Left forelimb (tissue), 1 donor: ENCODE results near the gene OR10Z1.

Experiments used
- DNase-seq: peaks from one replicate; pipeline ENCODE4 v3.0.0-alpha.2; 2018; ENCODE audit warnings: low spot score

OR10Z1 gene, protein sequence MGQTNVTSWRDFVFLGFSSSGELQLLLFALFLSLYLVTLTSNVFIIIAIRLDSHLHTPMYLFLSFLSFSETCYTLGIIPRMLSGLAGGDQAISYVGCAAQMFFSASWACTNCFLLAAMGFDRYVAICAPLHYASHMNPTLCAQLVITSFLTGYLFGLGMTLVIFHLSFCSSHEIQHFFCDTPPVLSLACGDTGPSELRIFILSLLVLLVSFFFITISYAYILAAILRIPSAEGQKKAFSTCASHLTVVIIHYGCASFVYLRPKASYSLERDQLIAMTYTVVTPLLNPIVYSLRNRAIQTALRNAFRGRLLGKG

DNA sequence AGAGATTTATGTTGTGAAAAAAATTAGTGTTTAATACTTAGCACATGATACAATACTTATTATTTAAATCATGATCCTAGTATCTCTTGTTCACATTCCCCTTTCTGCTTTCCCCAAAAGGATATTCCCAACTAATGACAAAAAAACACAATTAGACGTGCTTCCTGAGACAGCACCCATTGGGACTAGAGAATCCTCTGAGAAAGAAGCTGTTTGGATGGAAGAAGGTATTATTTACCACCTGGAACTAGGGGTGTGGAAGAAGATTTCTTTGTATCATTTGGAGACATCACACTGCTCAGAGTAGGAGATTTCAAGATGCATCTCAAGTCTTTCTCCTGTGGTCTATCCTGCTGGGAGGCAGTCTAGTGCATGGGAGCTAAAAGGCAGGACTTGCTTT lies at the start of gene OR10Z1:
TSS of gene OR10Z1 (plus strand) at position 301 of the 400 bp plus-strand sequence. CDS start 1,171 bp downstream, outside the sequence.
- DNase-seq = no peak

DNA sequence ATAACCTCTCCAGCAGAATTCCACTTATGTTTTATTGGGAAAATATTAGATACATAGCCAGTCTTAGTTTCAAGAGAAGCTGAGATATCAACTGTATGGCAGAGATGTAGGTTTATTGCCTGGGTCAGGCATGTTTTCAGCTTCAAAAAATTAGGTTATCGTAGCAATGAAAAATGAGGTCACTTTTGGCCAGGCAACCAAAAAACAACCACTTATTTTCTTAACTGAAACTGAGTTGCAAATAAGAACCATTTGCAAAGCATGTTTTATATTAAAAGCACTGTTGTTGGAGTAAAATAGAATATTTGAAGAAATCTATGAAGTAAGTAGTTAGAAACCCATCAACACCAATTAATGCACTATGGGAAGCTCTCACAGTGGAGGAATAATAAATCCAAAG lies 45.4 kb upstream of the OR10Z1 start:
- DNase-seq = no peak

DNA sequence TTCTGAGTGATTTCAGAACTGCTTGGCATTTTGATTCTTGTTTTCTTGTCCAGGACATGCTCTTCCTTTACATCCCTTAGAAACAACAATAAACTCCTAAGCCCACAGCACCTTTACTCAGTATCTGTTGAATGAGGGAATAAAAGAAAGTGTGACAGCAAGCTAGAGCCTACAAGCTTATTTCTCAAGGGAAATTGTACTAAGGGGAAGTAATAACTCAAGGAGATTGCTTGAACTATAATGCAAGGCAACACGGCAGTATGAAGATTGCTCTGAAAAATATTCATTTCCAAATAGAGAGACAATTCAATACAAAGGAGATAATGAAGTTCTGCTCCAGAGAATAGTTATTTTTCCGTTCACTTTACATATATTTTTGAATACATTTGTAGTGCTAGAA lies 41.2 kb upstream of the OR10Z1 start:
- DNase-seq = no peak

DNA sequence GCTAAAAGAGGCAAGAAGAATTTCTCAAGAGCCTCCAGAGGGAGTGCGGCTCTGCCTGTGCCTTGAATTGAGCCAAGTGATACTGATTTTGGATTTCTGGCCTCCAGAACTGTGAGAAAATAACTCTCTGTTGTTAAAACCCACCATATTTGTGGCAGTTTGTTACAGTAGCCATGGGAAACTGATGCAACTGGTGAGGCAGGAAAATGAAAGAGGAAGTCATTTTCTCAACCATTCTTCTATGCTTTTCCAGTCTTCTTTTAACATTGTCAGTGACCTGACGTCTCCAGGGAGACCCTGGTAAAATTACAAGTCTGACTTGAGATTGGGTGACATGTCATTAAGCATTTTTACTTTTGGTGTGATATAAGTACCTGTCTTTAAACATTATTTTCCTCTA lies 40.5 kb upstream of the OR10Z1 start:
- no peak for DNase-seq

DNA sequence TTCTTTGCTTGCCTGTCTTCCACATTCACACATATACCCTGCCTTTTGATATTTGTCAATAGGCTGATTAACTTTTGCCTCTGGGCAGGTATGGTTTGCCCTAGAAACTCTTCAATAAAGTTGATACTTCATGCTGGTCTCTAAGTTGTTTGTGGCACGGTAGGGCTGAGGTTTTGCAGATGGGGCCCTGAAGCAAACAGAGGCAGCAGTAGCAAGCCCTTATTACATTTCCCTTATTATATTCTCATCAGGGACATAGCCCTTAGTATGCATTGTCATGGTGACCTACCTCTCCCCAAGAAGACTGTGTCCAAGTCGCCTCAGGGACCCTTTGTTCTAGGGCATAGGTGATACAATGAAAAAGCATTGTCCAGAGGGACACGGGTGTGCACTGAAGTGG lies 34.6 kb upstream of the OR10Z1 start, which contains the start of gene OR6P1:
TSS of gene OR6P1 (minus strand) at position 101 of the 400 bp plus-strand sequence. CDS start 6,976 bp downstream, outside the sequence.
- DNase-seq = no peak

DNA sequence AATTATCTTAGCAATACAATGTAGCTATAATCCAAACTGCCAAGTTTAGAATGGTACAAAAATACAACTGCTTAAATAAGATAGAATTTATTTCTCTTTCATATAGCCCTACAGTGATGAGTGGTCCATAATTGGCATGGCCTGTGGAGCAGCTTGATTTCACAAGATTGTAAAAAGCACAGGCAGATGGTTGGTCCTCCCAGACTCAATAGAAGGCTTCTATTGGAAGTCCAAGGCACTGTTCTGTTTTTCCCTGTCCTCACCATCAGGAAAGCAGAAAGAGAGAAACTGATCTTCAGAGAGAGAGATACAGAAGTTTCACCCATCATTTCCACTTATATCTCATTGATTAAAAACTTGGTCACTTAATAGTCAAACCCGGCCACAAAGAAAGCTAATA lies 32.8 kb upstream of the OR10Z1 start:
- no peak for DNase-seq

DNA sequence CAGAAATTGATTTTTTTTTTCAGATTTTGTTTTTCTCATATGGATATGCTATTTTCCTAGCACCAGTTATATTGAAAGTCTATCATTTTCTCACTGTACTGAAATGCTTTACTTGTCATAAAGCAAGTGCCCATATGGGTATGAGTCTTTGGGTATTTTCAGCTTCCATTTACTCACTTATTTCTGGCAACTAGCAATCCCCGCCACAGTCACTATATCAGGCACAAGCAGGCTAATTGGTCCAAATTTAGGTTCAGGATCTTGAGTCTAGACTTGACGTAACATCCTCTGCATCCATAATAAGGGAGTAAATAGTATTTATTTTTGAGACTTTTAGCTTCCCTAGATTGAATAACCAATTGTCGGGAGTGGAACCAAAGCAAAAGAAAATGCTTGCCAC lies 27.5 kb upstream of the OR10Z1 start:
- no peak for DNase-seq

DNA sequence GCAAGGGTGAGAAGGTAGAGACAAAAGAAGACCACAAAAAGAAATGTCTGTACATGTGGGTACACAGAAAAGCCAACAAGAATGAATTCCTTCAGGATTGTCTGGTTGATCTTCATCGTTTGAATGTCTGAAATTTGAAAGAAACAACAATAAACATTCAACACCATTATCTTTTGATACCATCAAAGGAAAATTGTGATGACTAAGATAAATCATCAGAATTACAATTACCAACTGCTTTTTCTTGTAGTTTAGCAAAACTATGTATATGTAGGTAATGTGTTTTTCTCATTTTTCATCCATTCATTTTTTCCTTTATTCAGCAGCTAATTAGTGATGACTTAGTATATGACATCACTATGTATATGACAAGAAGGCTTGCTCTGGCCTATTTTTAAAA lies 25.3 kb upstream of the OR10Z1 start, which contains the start of gene OR10X1:
TSS of gene OR10X1 (minus strand) at position 167 of the 400 bp plus-strand sequence. CDS start at position 167, 0 bp downstream.
- DNase-seq = no peak

DNA sequence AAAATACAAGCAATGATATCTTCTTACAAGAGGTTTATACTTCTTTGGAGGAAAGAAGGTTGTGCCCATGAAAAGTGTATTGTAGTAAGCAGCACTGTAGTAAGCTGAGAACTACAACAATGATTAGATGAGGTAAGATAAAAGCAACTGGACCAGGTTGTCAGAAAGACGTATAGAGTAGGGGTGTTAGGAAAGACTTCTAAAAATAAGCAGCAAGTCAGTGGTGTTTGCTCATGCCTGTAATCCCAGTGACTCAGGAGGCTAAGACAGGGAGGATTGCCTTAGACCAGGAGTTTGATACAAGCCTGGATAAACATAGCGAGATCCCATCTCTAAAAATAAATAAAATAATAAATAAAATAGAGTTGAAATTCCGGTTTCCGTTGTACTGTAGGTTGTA lies 21.1 kb upstream of the OR10Z1 start:
- no peak for DNase-seq

DNA sequence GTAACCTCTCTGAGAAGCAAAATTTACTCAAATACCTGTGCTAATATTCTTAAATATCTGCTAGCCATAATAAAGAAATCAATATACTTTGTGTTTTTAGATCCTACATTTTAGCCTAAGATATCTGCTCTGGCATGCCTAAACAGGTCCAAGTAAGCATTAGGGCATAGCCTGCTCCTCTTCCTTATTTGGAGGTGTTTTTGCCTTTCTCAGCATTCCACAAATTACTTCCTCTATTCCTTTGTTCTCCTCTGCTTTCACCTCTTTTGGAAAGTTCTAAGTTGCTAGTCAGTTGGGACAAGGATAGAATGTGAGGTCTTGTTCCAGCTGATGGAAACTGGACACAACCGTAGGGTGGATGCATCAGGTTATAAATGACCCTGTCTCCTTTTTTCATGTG lies 18.1 kb upstream of the OR10Z1 start:
- DNase-seq = no peak

DNA sequence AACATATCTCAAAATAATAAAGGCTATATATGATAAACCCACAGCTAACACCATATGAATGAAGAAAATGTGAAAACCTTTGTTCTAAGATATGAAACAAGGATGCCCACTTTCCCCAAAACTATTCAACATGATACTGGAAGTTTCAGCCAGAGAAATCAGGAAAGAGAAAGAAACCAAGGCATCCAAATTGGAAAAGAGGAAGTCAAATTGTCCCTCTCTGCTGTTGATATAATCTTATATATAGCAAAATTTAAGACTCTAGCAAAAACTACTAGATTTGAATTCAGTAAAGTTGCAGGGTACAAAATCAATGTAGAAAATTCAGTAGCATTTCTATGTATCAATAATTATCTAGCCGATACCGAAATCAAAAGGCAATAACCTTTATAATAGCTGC lies 4.3 kb upstream of the OR10Z1 start:
- no peak for DNase-seq

DNA sequence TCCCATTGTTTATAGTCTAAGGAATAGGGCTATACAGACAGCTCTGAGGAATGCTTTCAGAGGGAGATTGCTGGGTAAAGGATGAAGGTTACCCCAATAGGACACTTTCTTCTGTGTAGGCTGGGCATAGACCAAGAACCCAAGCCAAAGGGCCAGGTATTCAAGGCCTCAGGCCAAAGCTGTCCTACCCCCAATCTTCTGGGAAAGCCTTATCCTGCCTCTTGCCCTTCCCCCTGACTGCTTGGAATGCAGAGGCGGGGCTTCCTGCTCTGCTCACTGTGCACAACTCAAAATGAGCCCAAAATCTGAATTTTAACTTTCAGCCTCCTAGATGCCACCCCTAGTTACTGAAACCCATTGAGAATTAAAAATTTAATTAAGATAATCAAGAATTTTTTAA lies 2.2 kb downstream of the OR10Z1 start:
- no peak for DNase-seq

DNA sequence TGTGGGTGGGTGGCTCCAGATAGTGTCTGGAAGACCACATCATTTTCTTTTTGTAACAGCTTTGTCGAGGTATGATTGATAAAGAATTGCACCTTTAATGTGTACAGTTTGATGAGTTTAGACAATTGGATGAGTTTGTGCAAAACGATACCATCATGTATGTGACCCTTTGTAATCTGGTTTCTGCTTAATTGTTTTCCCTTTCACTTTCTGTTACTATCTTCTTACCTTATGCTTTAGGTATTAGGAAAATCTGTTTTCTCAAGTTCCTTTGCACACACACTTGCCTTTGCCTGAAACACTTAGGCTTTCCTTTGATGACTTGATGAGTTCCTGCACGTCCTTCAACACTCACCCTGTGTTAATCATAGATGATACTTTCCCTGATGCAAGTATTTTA lies 6.8 kb downstream of the OR10Z1 start:
- no peak for DNase-seq

DNA sequence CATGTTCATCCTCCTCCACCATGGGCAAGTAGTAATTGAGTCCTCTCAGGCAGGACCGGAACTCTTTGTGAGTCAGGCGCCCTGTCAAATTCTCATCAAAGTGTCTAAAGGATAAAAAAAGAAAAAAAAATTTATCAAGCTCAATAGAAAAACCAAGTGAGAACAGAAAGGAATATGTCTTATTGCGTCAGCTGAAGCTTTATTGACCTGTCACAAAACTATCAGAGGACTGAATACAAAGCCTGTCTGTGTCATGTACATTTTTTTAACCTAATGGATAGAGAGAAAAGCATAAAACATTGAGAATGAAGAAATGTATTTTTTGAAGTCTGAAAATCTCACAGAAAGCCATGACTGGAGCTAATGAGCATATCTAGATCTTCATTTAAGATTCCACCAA lies 8.7 kb downstream of the OR10Z1 start:
- no peak for DNase-seq

DNA sequence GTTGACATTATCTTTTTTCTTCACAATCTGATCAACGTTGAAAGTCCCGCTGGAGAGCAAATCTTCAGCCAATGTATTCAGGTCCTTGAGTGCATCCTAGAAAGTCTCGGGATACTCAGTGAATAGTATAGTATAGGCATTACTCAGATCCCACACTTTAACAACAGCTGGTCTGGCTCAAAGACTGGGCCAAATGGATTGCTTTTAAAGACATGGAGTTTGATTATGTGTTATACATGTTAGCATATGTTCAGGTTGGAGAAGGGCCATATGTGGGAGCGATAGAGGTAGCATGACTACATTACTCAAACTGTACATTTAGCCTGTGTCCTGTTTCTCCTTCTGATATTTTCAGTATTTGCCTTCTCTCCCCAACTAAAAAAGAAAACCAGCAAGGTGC lies 33.1 kb downstream of the OR10Z1 start:
- DNase-seq = no peak

DNA sequence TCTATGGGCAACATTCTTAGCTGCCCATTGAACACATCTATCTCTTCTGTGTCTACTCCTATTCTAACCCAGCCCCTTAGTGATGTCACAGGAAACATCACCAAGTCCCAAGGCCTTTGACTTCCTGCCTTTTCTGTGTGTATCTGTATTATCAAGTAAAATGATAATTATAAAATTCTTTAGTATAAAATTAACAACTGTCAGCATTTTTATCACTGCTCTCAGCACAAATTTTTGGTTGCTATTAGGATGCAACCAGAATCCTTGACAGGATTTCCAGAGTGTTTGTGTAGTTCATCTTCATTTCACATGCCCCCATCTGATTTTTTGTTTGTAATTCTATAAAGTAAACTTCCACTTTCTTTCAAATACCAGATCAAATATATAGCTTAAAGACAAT lies 33.8 kb downstream of the OR10Z1 start:
- DNase-seq = no peak

DNA sequence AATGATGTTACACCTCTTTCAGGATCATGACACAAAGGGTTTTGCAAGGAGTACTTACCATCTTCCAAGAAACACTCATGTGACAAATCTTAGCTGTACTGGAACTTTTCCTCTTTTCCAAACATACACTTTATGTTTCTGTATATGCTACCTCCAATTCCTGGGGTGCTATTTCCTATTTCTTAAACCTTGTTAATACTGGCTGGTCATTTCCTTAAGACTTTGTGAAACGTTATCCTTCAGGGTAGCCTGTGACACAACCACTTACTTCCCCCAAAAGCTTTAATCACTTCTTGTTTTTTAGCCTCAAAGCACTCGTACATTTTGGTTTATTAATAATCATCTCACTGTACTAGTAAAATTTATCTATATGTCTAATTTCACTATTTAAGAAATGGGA lies 39.4 kb downstream of the OR10Z1 start:
- no peak for DNase-seq

DNA sequence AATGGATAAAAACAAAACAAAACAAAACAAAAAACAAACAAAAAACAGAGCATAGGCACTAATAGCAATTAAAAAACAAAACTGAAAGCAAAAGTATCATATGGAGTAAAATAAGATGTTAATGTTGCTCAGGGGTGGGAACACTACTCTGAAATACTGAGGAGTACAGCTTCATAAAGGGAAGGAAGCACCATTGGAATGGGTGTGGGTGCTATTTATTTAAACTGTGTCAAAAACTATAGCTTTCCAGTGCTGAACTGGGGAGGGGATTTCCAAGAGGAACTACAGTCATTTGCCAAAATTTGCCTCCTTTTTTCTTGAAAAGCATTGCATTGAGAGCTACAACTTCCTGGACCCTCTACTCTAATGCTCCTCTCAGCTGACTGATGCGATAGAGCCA lies 41.4 kb downstream of the OR10Z1 start:
- DNase-seq = no peak

DNA sequence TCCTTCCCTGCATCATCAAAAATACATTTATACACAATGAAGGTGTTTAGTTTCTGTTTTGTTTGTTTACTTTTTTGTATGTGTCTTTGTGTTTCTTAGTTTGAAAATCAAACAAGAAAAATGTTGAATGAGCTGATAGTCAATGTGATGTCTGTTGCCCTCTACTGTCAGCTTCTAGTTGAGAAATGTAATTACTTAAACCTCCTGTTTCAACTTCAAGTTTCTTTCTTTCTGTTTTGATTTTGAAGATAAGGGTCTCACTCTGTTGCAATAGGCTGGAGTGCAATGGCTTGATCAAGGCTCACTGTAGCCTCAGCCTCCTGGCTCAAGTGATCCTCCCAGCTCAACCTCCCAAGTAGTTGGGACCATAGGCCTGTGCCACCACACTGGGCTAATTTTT lies 44.0 kb downstream of the OR10Z1 start:
- no peak for DNase-seq

DNA sequence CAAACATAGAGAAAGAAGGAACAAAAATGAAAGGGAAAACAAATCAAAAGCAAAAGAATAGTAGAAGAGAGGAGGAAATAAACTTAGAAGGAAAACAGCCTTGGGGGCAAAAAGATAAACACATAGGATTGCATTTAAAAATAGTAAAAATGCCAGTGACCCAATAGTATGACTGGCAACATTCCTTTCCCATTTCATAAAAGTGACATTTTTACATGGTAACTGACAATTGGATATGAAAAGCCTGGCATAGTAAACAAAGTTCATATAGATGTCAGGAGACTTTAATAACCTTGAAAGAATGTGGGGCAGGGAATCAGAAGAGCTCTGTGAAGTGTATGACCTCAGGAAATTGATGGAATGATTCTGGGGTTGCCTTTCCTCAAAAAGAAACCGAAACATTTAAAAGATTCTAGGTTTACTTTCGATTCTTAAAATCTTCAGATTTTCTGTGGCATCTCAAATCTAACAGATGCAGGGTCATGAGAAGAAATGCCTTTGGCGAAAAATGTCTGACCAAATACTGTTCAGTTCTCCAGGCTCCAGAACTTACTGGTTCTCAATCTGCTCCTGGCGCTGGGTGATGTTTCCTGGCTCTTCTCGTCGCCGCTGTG lies 47.8 kb downstream of the OR10Z1 start:
- no peak for DNase-seq

DNA sequence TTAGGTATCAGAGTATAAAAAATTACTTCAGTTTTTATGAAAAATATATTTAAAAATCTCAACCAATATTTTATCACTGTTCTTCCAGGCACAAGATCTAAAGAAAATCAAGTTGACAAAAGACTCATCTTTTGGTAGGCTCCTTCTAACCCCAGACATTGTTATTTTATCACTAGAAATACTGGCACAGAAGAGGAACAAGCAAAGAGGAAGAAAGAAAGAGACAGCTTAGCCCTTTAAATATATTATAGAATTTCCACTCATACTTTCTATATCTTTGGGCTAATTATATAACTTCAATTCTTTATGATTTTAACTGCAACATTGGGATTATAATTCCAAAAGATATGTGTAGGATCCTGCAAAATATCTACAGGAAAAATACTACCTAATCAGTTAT lies 49.0 kb downstream of the OR10Z1 start:
- no peak for DNase-seq

DNA sequence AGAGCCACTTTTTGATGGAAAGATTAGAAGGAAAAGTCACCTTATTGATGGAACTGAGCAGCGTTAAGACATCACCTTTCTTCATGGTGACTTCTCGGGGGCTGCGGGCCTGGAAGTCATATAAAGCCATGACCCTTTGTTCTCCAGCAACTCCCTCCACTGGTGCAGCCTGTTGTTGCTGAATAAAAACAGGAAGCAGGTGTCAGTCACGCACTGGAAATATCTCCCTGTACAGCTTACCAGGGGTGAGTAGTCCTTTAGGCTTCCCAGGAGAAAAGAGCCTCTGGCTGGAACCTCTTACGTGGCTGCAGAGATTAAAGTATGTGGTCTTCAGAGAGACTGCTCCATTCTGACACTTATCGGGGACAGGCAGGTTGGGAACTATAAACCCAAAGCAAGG lies 49.5 kb downstream of the OR10Z1 start:
- DNase-seq = no peak
